Inflammatory macrophage treated with lipopolysaccharide for 1 hour (primary cell): ENCODE measurements around the gene VCX2.
"Not testable (repeated sequence)": the region's sequence is repeated elsewhere in the genome, so short reads cannot be mapped to it uniquely, and the experiment has no call there.

Source experiments
- DNase-seq, 2 donors: peaks; one replicate each; pipeline ENCODE4 v3.0.0-alpha.2; 2020 to 2022

Gene VCX2

GRCh38 chrX:8171169-8171568 is at the start of gene VCX2:
Gene VCX2 (minus strand): TSS chrX:8171267. CDS start chrX:8170643, 624 bp downstream.
- not testable (repeated sequence) for DNase-seq

DNA sequence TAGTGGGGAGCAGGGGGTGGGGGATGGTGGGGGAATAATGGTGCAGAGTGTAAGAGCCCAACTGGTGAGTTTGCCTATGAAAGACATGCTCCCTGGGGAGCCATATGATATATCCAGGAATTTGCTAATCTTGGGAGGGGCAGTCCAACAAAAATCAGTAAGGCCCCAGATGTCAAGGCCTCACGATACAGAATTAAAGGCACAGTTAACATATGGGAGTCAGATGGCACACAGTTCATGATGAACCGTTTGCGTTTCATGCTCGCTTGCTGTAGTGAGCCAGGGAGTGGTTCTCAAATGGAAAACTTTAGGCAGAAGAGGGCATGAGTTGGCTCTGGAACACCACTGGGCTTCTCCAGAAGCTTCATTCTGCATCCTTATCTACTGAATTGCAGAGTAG is 33.9 kb upstream of the VCX2 start:
- no peak for DNase-seq

GRCh38 chrX:8204169-8204935 is 33.3 kb upstream of the VCX2 start:
- DNase-seq: no peak

- DNase-seq: no peak
Measured at GRCh38 chrX:8201896-8202331, 30.8 kb upstream of the VCX2 start.

GRCh38 chrX:8196776-8197175 is 25.7 kb upstream of the VCX2 start:
- DNase-seq: no peak

GRCh38 chrX:8194216-8194615 is 23.1 kb upstream of the VCX2 start:
- DNase-seq: no peak

DNA sequence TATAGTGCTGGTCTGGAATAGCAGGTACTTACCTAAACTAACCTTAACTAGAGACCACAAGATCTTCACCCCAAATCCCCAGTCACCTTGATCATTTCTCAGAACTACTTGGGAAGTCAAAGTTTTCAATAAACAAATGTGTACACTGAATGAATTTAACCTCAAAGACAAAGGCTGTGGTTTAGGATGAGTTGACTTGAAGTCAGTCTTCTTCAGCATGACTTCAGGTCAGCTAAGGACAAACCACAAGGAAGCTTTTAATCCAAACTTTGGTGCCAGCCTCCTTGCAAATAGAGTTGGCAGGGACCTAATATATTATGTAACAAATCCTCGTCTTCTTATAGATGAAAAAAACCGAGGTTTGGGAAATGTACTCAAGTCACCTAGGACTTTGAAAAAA is 21.2 kb upstream of the VCX2 start:
- DNase-seq: no peak

DNA sequence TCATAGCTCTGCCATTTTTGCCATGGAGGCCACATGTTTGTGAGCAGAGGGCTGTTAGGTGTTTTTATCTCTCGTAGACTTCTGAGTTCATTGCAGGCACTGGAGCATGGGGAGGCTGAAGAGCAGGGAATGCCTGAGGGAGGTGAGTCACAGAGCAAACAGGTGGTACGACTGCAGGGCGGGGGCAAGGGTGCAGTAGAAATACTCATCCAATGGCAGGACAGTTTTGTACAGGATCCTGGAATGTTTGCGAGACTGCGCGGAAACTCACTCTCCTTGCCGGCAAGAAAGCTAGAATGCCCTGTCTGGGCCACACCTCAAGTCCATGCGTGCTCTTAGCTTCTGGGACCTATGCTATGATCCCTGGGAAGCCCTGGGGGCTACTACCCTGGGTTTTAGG is 20.0 kb upstream of the VCX2 start:
- DNase-seq: no peak

DNA sequence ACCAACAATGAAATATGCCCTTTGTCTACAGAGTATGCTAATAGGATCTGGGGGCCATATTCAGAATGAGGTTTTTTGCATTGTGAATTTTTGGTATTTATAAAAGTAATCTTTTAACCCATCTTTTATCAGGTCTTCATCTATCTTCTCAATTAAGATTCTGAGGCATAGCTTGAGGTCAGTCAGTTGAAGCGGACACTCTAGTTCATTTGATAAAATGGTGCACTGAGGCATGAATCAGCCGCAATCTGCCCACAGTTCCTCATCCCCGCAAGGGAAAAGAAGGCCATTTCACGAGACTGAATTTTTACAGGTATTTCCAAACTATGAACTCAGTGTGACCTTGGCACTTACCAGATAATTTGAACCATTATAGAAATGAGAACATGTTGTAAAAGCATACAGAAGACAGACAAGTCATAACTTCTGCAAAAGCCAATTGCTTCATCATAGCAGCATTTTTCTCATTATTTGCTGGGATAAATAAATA is 19.3 kb upstream of the VCX2 start:
- no peak for DNase-seq

- DNase-seq: no peak
Measured at GRCh38 chrX:8189096-8189830, 18.2 kb upstream of the VCX2 start.

- DNase-seq: no peak
Measured at GRCh38 chrX:8183346-8183745, 12.3 kb upstream of the VCX2 start.

- DNase-seq: no peak
Measured at GRCh38 chrX:8179656-8180055, 8.6 kb upstream of the VCX2 start.

- DNase-seq: not testable (repeated sequence)
Measured at GRCh38 chrX:8154011-8154410, 17.1 kb downstream of the VCX2 start.

- no peak for DNase-seq
Measured at GRCh38 chrX:8147226-8147625, 23.8 kb downstream of the VCX2 start.

DNA sequence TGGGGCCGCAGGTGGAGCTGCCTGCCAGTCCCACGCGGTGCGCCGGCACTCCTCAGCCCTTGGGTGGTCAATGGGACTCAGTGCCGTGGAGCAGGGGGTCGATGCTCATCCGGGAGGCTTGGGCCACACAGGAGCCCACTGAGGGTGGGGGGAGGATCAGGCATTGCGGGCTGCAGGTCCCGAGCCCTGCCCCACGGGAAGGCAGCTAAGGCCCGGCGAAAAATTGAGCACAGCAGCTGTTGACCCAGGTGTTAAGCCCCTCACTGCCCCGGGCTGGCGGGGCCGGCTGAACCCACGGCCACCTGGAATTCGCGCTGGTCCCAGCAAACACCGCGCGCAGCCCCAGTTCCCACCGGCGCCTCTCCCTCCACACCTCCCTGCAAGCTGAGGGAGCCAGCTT is 26.1 kb downstream of the VCX2 start:
- DNase-seq: no peak

- DNase-seq: no peak
Measured at GRCh38 chrX:8141896-8142295, 29.2 kb downstream of the VCX2 start.

DNA sequence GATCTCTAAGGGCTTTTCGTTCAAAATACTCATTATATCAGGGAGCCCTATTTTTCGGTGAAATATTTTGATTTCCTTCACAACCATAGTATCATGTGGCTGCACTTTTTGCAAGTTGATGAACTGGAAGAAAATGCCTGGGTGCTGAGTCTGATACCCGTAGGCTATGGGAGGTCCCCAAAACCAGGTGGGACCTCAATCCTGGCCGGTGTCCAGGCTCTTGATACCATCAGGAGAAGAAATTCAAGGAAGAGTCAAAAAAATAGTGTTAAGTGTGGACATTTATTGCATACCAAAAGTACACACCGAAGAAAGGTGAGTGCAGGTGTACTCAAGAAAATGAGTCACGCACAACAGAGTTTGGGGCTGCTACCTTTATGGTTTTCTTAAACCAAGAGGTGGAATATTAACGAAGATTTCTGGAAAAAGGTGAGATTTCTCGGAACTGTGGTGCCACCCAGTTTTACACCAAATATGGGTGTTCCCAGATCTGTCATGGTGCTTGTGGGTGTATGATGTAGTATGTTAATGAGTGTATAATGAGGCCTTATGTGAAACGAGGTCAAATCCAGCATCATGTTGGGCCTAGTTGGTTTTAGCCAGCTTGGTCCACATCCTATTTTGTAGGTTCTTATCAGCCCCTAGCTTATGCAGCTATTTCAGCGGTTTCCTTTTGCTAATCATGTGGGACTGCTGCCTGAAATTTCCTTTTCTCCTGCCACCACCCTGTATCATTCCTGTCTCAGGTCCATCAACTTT is 29.9 kb downstream of the VCX2 start:
- DNase-seq: no peak

DNA sequence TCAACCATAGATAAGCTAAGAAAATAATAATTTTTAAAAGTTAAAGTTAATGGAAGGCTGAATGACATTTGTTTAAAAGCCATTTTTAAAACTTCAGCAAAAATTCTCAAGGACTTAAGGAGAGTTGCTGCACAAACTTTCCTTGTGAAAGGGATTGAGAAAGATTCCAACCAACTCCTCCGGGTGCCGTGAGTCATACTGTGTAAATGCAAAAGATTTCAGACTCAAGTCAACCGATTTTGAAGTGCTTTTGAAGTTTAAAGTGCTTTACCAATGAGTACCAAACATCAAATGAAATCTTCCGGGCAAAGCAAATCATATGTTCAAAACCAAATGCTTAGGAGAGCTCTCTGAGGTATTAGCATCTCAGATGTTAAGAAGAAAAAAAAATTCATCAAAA is 31.4 kb downstream of the VCX2 start:
- DNase-seq: no peak

DNA sequence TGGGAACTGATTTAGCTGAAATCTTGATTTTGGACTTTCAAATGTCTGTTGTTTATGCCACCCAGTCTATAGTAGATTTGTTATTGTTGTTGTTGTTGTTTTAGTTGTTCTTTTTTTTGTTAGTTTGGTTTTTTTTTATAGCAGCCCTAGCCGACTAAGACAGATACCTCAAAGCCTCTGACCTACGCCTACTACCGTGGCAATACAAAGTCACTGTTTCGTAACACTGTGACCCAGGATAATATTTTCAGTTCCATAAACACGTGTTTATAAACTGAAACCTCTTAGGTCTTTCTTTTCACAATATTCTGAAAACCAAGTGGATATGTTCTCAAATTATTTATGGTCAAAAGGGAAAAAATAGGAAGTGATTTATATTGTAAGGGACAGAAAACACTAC is 32.8 kb downstream of the VCX2 start:
- DNase-seq: peak in 1 of 2 donors; percentile 1

- no peak for DNase-seq
Measured at GRCh38 chrX:8126648-8127047, 44.4 kb downstream of the VCX2 start.

GRCh38 chrX:8126092-8126491 is 45.0 kb downstream of the VCX2 start:
- DNase-seq: no peak

DNA sequence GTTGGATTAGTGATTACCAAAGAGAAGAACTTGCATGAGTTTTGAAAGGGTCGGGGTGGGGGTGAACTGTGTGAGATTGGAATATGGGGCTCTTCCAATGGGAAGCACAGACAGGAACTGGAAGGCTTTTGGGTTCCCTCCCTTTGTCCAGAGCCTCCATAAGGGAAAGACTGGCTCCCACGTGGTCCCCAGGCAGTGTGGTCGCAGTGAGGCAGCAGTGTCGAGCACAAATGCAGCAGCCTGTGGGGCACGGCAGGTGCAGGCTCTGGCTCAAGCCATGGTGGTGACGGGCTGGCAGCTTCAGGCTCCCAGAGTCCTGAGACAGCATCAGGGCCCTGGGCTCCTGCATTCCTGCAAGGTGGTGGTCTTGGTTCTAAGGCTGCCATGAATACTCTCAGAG is 45.5 kb downstream of the VCX2 start:
- DNase-seq: no peak

GRCh38 chrX:8122538-8122937 is 48.5 kb downstream of the VCX2 start:
- no peak for DNase-seq

DNA sequence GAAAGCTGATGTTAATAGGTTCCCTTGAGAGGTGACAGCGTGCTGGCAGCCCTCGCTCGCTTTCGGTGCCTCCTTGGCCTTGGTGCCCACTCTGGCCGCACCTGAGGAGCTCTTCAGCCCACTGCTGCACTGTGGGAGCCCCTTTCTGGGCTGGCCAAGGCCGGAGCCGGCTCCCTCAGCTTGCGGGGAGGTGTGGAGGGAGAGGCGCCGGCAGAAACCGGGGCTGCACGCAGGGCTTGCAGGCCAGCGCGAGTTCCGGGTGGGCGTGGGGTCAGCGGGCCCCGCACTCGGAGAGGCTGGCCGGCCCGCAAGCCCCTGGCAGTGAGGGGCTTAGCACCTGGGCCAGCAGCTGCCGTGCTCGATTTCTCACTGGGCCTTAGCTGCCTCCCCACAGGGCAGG is 49.7 kb downstream of the VCX2 start:
- DNase-seq: not testable (repeated sequence)
